ENCODE data around the gene MCM10. TPM values are rescaled to one million over a fixed set of nuclear protein-coding genes. Genes with fewer than 3 reads are reported as not detected.

The MCM10 gene
- polyA plus RNA-seq, 1 donor from 2014 or later = 0.63 TPM

DNA sequence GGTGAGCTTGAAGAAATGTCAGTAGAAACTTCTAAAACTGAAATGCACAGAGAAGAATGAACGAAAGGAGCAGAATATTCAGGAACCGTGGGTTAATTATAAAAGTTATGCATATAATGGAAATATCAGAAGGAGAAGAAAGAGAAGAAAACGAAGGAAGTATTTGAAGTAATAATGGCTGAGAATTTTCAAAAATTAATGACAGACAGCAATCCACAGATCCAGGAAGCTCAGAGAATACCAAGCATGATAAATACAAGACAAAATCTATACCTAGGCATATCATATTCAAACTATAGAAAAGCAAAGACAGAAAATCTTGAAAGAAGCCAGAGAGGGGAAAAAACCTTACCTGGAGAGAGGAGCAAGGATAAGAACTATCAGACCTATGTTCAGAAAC lies 16.5 kb upstream of the MCM10 start:
- Histone ChIP-seq H3K79me2 (replicated peaks; ENCODE audit: insufficient read depth, low read length) (no peaks in the 10 kb centered on the region), H3K36me3 (ENCODE audit: insufficient read depth, low read length) (no peaks in the 10 kb centered on the region), H3K9me2 (ENCODE audit: insufficient read depth, low read length) (no peaks in the 10 kb centered on the region), H2AFZ (ENCODE audit: low read depth, low read length) (no peak overlapping the region), H3K4me2 (ENCODE audit: low read length) (no peak overlapping the region), H4K20me1 (ENCODE audit: insufficient read depth) (no peaks in the 10 kb centered on the region), H3K27me3 (ENCODE audit: insufficient read depth, low read depth, low read length) (no peaks in the 10 kb centered on the region), H3K27ac (ENCODE audit: low read length) (no peak overlapping the region), H3K9ac (ENCODE audit: low read length) (no peak overlapping the region), H3K9me3 (ENCODE audit: low read length) (no peaks in the 10 kb centered on the region), H3F3A (ENCODE audit: insufficient read depth, low read length, poor library complexity, severe bottlenecking) (no peaks in the 10 kb centered on the region), H3K4me3 (ENCODE audit: low read length) (no peak overlapping the region)
- TF ChIP-seq TAF1 (IDR thresholded peaks at IDR 0.05; ENCODE audit: low read depth) (no peak), CTCF (IDR thresholded peaks at IDR 0.05; ENCODE audit: poor library complexity, severe bottlenecking) (no peak), POLR2AphosphoS5 (IDR thresholded peaks at IDR 0.05) (no peak), EZH2 (IDR thresholded peaks at IDR 0.05; ENCODE audit: borderline replicate concordance, insufficient read depth, low read length, poor library complexity, severe bottlenecking) (no peak)

GRCh38 chr10:13146379-13146778 lies 15.0 kb upstream of the MCM10 start:
- H3K9ac ChIP-seq (ENCODE audit: low read length) = no peak overlapping the region
- no peak overlapping the region for H3K4me3 ChIP-seq (ENCODE audit: low read length)
- H3F3A ChIP-seq (ENCODE audit: insufficient read depth, low read length, poor library complexity, severe bottlenecking) = no peaks in the 10 kb centered on the region
- TF ChIP-seq TAF1 (IDR thresholded peaks at IDR 0.05; ENCODE audit: low read depth) = no peak
- no peak for TF ChIP-seq EZH2 (IDR thresholded peaks at IDR 0.05; ENCODE audit: borderline replicate concordance, insufficient read depth, low read length, poor library complexity, severe bottlenecking)
- no peak for TF ChIP-seq POLR2AphosphoS5 (IDR thresholded peaks at IDR 0.05)
- no peak for TF ChIP-seq RAD21 (conservative IDR thresholded peaks at IDR 0.05)
- TF ChIP-seq REST (IDR thresholded peaks at IDR 0.05; ENCODE audit: borderline replicate concordance) = no peak
- no peak for TF ChIP-seq SMC3 (conservative IDR thresholded peaks at IDR 0.05; ENCODE audit: poor library complexity)
- TF ChIP-seq CTCF (IDR thresholded peaks at IDR 0.05; ENCODE audit: poor library complexity, severe bottlenecking) = no peak
- TF ChIP-seq EP300 (conservative IDR thresholded peaks at IDR 0.05; ENCODE audit: poor library complexity, severe bottlenecking) = no peak
- TF ChIP-seq MXI1 (conservative IDR thresholded peaks at IDR 0.05; ENCODE audit: poor library complexity, severe bottlenecking) = no peak
- no peak overlapping the region for H3K4me2 ChIP-seq (ENCODE audit: low read length)
- H3K79me2 ChIP-seq (replicated peaks; ENCODE audit: insufficient read depth, low read length) = no peaks in the 10 kb centered on the region
- no peaks in the 10 kb centered on the region for H3K36me3 ChIP-seq (ENCODE audit: insufficient read depth, low read length)
- no peaks in the 10 kb centered on the region for H3K27me3 ChIP-seq (ENCODE audit: insufficient read depth, low read depth, low read length)
- no peaks in the 10 kb centered on the region for H4K20me1 ChIP-seq (ENCODE audit: insufficient read depth)
- no peak overlapping the region for H3K27ac ChIP-seq (ENCODE audit: low read length)
- no peak overlapping the region for H2AFZ ChIP-seq (ENCODE audit: low read depth, low read length)
- H3K9me3 ChIP-seq (ENCODE audit: low read length) = no peaks in the 10 kb centered on the region
- H3K9me2 ChIP-seq (ENCODE audit: insufficient read depth, low read length) = no peaks in the 10 kb centered on the region

Measured in neural cell (in vitro differentiated cells).